CD14-positive monocyte (primary cell): ENCODE results near the gene SLC12A7. TPM values are rescaled to one million over a fixed set of nuclear protein-coding genes. Genes with fewer than 3 reads are reported as not detected.

Experiments
- DNase-seq, 3 donors: peaks; one replicate each; pipeline ENCODE4 v3.0.0-alpha.2; 2011 to 2022
- H2AFZ ChIP-seq: 2 replicates; pipeline ENCODE4 v1.6.0; 2012; ENCODE audit warnings: mild to moderate bottlenecking, low read depth, low read length, inconsistent platforms; ENCODE audit not compliant: insufficient read depth, poor library complexity, severe bottlenecking
- H3K27ac ChIP-seq, 2 donors: 1 replicate in 1 of 2; 2 replicates in 1 of 2; pipeline ENCODE4 v1.5.1; 2012 to 2013; ENCODE audit warnings: low read length in 2 of 2, control low read depth in 1 of 2, inconsistent platforms in 1 of 2, low read depth in 1 of 2, mild to moderate bottlenecking in 1 of 2
- H3K27me3 ChIP-seq, 2 donors: one replicate each; pipeline versions ENCODE4 v1.6.0 to v1.6.1; 2011 to 2013; ENCODE audit warnings: low read length in 2 of 2; ENCODE audit not compliant: control insufficient read depth in 2 of 2, insufficient read depth in 2 of 2
- H3K36me3 ChIP-seq, 2 donors: replicated peaks in 1 of 2; 1 replicate in 1 of 2; 2 replicates in 1 of 2; pipeline versions ENCODE4 v1.5.1 to v1.6.1; 2012 to 2013; ENCODE audit warnings: low read length in 2 of 2, control low read depth in 1 of 2, inconsistent platforms in 1 of 2, mild to moderate bottlenecking in 1 of 2; ENCODE audit not compliant: insufficient read depth in 2 of 2, control insufficient read depth in 1 of 2
- H3K4me1 ChIP-seq, 2 donors: 1 replicate in 1 of 2; 2 replicates in 1 of 2; pipeline versions ENCODE4 v1.5.1 to v1.6.1; 2012 to 2013; ENCODE audit warnings: low read length in 2 of 2, control low read depth in 1 of 2, inconsistent platforms in 1 of 2, mild to moderate bottlenecking in 1 of 2, moderate library complexity in 1 of 2; ENCODE audit not compliant: insufficient read depth in 2 of 2, control insufficient read depth in 1 of 2
- H3K4me2 ChIP-seq: replicated peaks from 2 replicates; pipeline ENCODE3; 2012; ENCODE audit warnings: low read length, moderate library complexity, mild to moderate bottlenecking; ENCODE audit not compliant: poor library complexity, severe bottlenecking; ENCODE audit errors: extremely low read depth
- H3K4me3 ChIP-seq, 3 experiments: fragments of 200-600 bp in 1 of 3; sonication (generic) in 1 of 3; replicated peaks in 1 of 3; 1 replicate in 2 of 3; 2 replicates in 1 of 3; pipeline ENCODE4 v1.5.1; 2011 to 2013; ENCODE audit warnings: low read length in 3 of 3, mild to moderate bottlenecking in 3 of 3, control low read depth in 2 of 3, low read depth in 2 of 3, inconsistent platforms in 1 of 3, moderate library complexity in 1 of 3
- H3K79me2 ChIP-seq: 2 replicates; pipeline ENCODE4 v1.6.0; 2012; ENCODE audit warnings: mild to moderate bottlenecking, control low read depth, inconsistent platforms, low read length, moderate library complexity; ENCODE audit not compliant: insufficient read depth
- H3K9ac ChIP-seq: 2 replicates; pipeline ENCODE4 v1.6.0; 2017; ENCODE audit warnings: low read length, mild to moderate bottlenecking; ENCODE audit not compliant: insufficient read depth, poor library complexity, severe bottlenecking
- H3K9me3 ChIP-seq, 2 donors: replicated peaks in 1 of 2; 1 replicate in 1 of 2; 2 replicates in 1 of 2; pipeline versions ENCODE4 v1.5.1 to v1.6.1; 2012 to 2013; ENCODE audit warnings: low read length in 2 of 2, control low read depth in 1 of 2; ENCODE audit not compliant: control insufficient read depth in 1 of 2, insufficient read depth in 1 of 2
- H4K20me1 ChIP-seq: 2 replicates; pipeline ENCODE4 v1.6.0; 2012; ENCODE audit warnings: mild to moderate bottlenecking, low read length, control low read depth, moderate library complexity; ENCODE audit not compliant: insufficient read depth
- H3K27ac Mint-ChIP-seq, 7 donors: one replicate each; pipeline ENCODE4 v1.8.0; 2020; ENCODE audit warnings: mild to moderate bottlenecking in 7 of 7, mixed read lengths in 7 of 7, moderate library complexity in 6 of 7, inconsistent platforms in 2 of 7
- H3K27me3 Mint-ChIP-seq, 3 donors: one replicate each; pipeline ENCODE4 v1.8.0; 2021 to 2022; ENCODE audit warnings: low read depth in 3 of 3, mild to moderate bottlenecking in 3 of 3, mixed read lengths in 3 of 3, moderate library complexity in 3 of 3, inconsistent platforms in 1 of 3
- H3K36me3 Mint-ChIP-seq, 2 donors: one replicate each; pipeline ENCODE4 v1.8.0; 2020; ENCODE audit warnings: mixed read lengths in 2 of 2, inconsistent platforms in 1 of 2, mild to moderate bottlenecking in 1 of 2
- H3K4me1 Mint-ChIP-seq: one replicate; pipeline ENCODE4 v1.8.0; 2020; ENCODE audit warnings: mild to moderate bottlenecking, mixed read lengths
- H3K4me3 Mint-ChIP-seq, 2 donors: one replicate each; pipeline ENCODE4 v1.8.0; 2020; ENCODE audit warnings: mild to moderate bottlenecking in 2 of 2, mixed read lengths in 2 of 2, moderate library complexity in 1 of 2
- H3K9me3 Mint-ChIP-seq, 7 donors: one replicate each; pipeline ENCODE4 v1.8.0; 2020 to 2022; ENCODE audit warnings: mixed read lengths in 7 of 7, mild to moderate bottlenecking in 6 of 7, moderate library complexity in 6 of 7, inconsistent platforms in 2 of 7
- CTCF ChIP-seq: fragments of 200-600 bp; IDR thresholded peaks from one replicate; pipeline ENCODE4 v1.8.0; 2022; ENCODE audit warnings: antibody characterized with exemption, mild to moderate bottlenecking
- WGBS: methylation state at CpG from one replicate; pipeline ENCODE4 v1.1.5; 2013; ENCODE audit warnings: missing lambda C conversion rate; ENCODE audit not compliant: insufficient coverage; 5-methylcytosine and 5-hydroxymethylcytosine counted together
- intact Hi-C, 2 donors: fragments of 100-400 bp; cut with micrococcal nuclease; formaldehyde crosslinking; loops; one replicate each; pipeline versions ENCODE4 v1.15.0 to v1.15.1; 2023
- polyA plus RNA-seq, 3 donors: library from polyadenylated mRNA; depleted of rRNA in 1 of 3; unstranded in 2 of 3; stranded (reverse) in 1 of 3; fragments of 300-500 nt in 2 of 3; fragments of >200 nt in 1 of 3; fragmentation: Illumina TruSeq in 2 of 3; gene quantifications; 1 replicate in 2 of 3; 2 replicates in 1 of 3; pipeline ENCODE4 v1.2.3, GENCODE V29; 2012 to 2021

The SLC12A7 gene
- polyA plus RNA-seq, 3 donors, result 8.2 to 31.2 (median 12.5) TPM

GRCh38 chr5:1111241-1111726, 579 bp downstream of the SLC12A7 start:
- DNase-seq, result peak in 2 of 3 donors; percentile 35 to 46
- H3K27ac Mint-ChIP-seq, result peak overlapping the region; percentile 70 to 96 (median 90)
- peaks cover 0 to 5% (median 0%) of the 10 kb centered on the region in 7 donors for H3K9me3 Mint-ChIP-seq
- no peaks in the 10 kb centered on the region for H3K9me3 ChIP-seq
- peaks cover 11% of the 10 kb centered on the region for H3K79me2 ChIP-seq
- peak overlapping the region; percentile 85 to 87 (median 87) for H3K4me3 ChIP-seq
- intact Hi-C loops, result no loop called here
- peak overlapping the region; percentile 65 to 68 for H3K27ac ChIP-seq
- peak overlapping the region; percentile 91 to 94 for H3K4me3 Mint-ChIP-seq
- H3K9ac ChIP-seq, result peak overlapping the region; percentile 85
- peaks cover 4 to 8% of the 10 kb centered on the region in 2 donors for H3K36me3 Mint-ChIP-seq
- peaks cover 48% of the 10 kb centered on the region for H3K4me1 Mint-ChIP-seq
- peaks cover 2 to 29% of the 10 kb centered on the region in 2 donors for H3K27me3 ChIP-seq
- WGBS, result under 1% methylated on average over 28 of the region's 43 CpGs
- H3K4me1 ChIP-seq, result peaks cover 47 to 48% of the 10 kb centered on the region in 2 donors
- H3K4me2 ChIP-seq, result peak overlapping the region; percentile 86
- H3K27me3 Mint-ChIP-seq, result peaks cover 5 to 18% (median 11%) of the 10 kb centered on the region in 3 donors
- H2AFZ ChIP-seq, result peak overlapping the region; percentile 53
- no peaks in the 10 kb centered on the region for H3K36me3 ChIP-seq
- TF ChIP-seq CTCF, result no peak
- peaks cover 26% of the 10 kb centered on the region for H4K20me1 ChIP-seq

DNA sequence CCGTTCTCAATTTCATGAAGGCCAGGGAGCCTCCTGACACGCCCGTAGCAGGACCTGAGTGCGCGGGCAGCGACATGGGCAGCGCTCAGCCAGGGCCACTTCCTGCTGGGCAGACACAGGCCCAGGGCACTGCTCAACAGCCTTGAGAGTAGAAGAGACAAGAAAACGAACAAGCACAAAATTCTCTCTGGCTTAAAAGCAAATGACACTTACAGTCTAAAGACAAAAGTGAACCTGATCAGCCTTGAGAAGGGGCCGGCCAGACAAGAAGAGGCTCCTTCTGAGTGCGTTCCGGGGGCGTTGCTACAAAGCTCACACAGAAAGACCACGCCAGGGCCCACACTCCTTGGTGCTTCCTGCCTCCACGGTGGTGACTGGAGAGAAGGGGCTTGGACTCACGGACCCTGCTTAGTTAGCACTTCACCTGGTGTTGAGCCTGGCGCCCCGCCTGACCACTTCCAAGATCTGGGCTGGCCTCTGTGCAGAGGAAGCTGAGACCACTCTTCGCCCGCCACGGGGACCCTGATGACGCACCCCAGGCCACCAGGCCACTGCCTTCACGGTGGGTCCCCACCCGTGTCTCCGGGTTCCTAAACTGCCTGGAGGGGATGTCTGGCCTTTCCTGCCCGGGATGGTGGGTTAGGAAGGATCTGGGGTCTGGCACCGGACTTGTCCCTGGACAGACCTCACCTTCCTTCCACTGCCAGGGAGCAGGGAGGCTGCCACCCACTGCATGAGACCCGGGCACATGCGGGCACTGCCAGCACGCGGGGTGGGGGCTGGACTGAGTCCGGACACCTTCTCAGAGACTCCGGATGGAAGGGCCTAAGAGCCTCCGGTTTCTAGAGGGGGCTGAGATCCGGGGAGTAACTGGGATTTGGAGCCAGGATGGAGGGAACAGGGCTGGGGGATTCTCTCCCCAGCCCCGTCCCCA, 1.3 kb downstream of the SLC12A7 start:
- peak overlapping the region; percentile 86 for H3K4me2 ChIP-seq
- H3K36me3 Mint-ChIP-seq, result peaks cover 4 to 8% of the 10 kb centered on the region in 2 donors
- peak overlapping the region; percentile 53 for H2AFZ ChIP-seq

More for the DNA sequence above, 1.3 kb downstream of the SLC12A7 start:
- H3K4me1 Mint-ChIP-seq, result peaks cover 54% of the 10 kb centered on the region
- peak overlapping the region; percentile 91 to 94 for H3K4me3 Mint-ChIP-seq
- peaks cover 32% of the 10 kb centered on the region for H4K20me1 ChIP-seq
- 24% methylated on average over 25 of the region's 35 CpGs for WGBS
- peak overlapping the region; percentile 65 to 68 for H3K27ac ChIP-seq
- H3K27me3 Mint-ChIP-seq, result peaks cover 5 to 17% (median 11%) of the 10 kb centered on the region in 3 donors
- H3K27ac Mint-ChIP-seq, result peak overlapping the region; percentile 70 to 96 (median 90)
- H3K4me3 ChIP-seq, result peak overlapping the region; percentile 85 to 87 (median 87)
- H3K27me3 ChIP-seq, result peaks cover 2 to 29% of the 10 kb centered on the region in 2 donors
- intact Hi-C loops, result no loop called here
- DNase-seq, result peak in 1 of 3 donors; percentile 41
- peaks cover 0 to 5% (median 0%) of the 10 kb centered on the region in 7 donors for H3K9me3 Mint-ChIP-seq
- no peak for TF ChIP-seq CTCF
- H3K9ac ChIP-seq, result peak overlapping the region; percentile 85
- no peaks in the 10 kb centered on the region for H3K9me3 ChIP-seq
- H3K4me1 ChIP-seq, result peaks cover 54 to 55% of the 10 kb centered on the region in 2 donors
- peaks cover 11% of the 10 kb centered on the region for H3K79me2 ChIP-seq
- no peaks in the 10 kb centered on the region for H3K36me3 ChIP-seq
